ENCODE measurements around the gene UTP14A.
"Not testable (repeated sequence)": the region's sequence is repeated elsewhere in the genome, so short reads cannot be mapped to it uniquely, and the experiment has no call there.

The UTP14A gene

GRCh38 chrX:129905787-129906580 lies at the start of gene UTP14A:
TSS of gene UTP14A (plus strand) at chrX:129906164. CDS start at chrX:129906211, 47 bp downstream.
- DNase-seq = peak; percentile 90

- not testable (repeated sequence) for DNase-seq
Observed at GRCh38 chrX:129859134-129859533, 46.8 kb upstream of the UTP14A start.

- not testable (repeated sequence) for DNase-seq
Observed at GRCh38 chrX:129866321-129866720, 39.6 kb upstream of the UTP14A start.

GRCh38 chrX:129872524-129872923 lies 33.4 kb upstream of the UTP14A start:
- no peak for DNase-seq

- DNase-seq = no peak
Observed at GRCh38 chrX:129875669-129876068, 30.3 kb upstream of the UTP14A start.

- no peak for DNase-seq
Observed at GRCh38 chrX:129876771-129877305, 29.1 kb upstream of the UTP14A start.

- no peak for DNase-seq
Observed at GRCh38 chrX:129877401-129877800, 28.6 kb upstream of the UTP14A start.

GRCh38 chrX:129900054-129900453 lies 5.9 kb upstream of the UTP14A start:
- DNase-seq = no peak

- no peak for DNase-seq
Observed at GRCh38 chrX:129908636-129909035, 2.7 kb downstream of the UTP14A start.

- DNase-seq = peak; percentile 58
Observed at GRCh38 chrX:129925305-129926092, 19.5 kb downstream of the UTP14A start.

GRCh38 chrX:129930941-129931410 lies 25.0 kb downstream of the UTP14A start:
- no peak for DNase-seq

- DNase-seq = peak; percentile 77
Observed at GRCh38 chrX:129931411-129932015, 25.5 kb downstream of the UTP14A start.

GRCh38 chrX:129932016-129932820 lies 26.3 kb downstream of the UTP14A start:
- DNase-seq = no peak

GRCh38 chrX:129932821-129933321 lies 26.9 kb downstream of the UTP14A start:
- DNase-seq = peak; percentile 60

GRCh38 chrX:129933700-129934099 lies 27.7 kb downstream of the UTP14A start:
- no peak for DNase-seq

- DNase-seq = peak; percentile 6
Observed at GRCh38 chrX:129934461-129934860, 28.5 kb downstream of the UTP14A start.

- no peak for DNase-seq
Observed at GRCh38 chrX:129934952-129935351, 29.0 kb downstream of the UTP14A start.

GRCh38 chrX:129938081-129938480 lies 32.1 kb downstream of the UTP14A start:
- no peak for DNase-seq

- DNase-seq = no peak
Observed at GRCh38 chrX:129939986-129940385, 34.0 kb downstream of the UTP14A start.

GRCh38 chrX:129940721-129941120 lies 34.8 kb downstream of the UTP14A start:
- DNase-seq = no peak

- no peak for DNase-seq
Observed at GRCh38 chrX:129945131-129945530, 39.2 kb downstream of the UTP14A start.

- peak; percentile 20 for DNase-seq
Observed at GRCh38 chrX:129953334-129953648, 47.3 kb downstream of the UTP14A start.

Measured in retina (tissue), 1 donor.